Measurements from ENCODE around the gene CD8B2. TPM values are rescaled to one million over a fixed set of nuclear protein-coding genes. Genes with fewer than 3 reads are reported as not detected.
"Not testable (repeated sequence)": the region's sequence is repeated elsewhere in the genome, so short reads cannot be mapped to it uniquely, and the experiment has no call there.

The CD8B2 gene
- polyA plus RNA-seq, 1 of the 3 experiments (the other 2 are of a cell fraction) = not detected

- CTCF ChIA-PET = interaction anchor here (1.6 kb wide), 1 partner anchor 68 kb away, joined by 4 read pairs; no protein-coding TSS in a partner anchor
- POLR2A ChIA-PET; H3K27ac ChIP-seq (ENCODE audit: low read depth in 2 of 2, low read length in 1 of 2); H3K79me2 ChIP-seq (ENCODE audit: insufficient read depth); H3F3A ChIP-seq (replicated peaks; ENCODE audit: insufficient read depth); H2AFZ ChIP-seq (ENCODE audit: low read depth); DNase-seq; H3K9ac ChIP-seq; H3K27me3 ChIP-seq (ENCODE audit: insufficient read depth); H3K36me3 ChIP-seq (replicated peaks in 1 of 2; ENCODE audit: control insufficient read depth in 1 of 2, insufficient read depth in 2 of 2, low read length in 1 of 2); H3K9me2 ChIP-seq; H4K20me1 ChIP-seq (ENCODE audit: insufficient read depth); H3K9me3 ChIP-seq; H3K4me1 ChIP-seq (ENCODE audit: control insufficient read depth in 1 of 2, insufficient read depth in 2 of 2, low read depth in 1 of 2, low read length in 1 of 2); H3K4me2 ChIP-seq; H3K4me3 ChIP-seq (ENCODE audit: low read depth in 2 of 2, low read length in 1 of 2): not testable (repeated sequence)
- WGBS (ENCODE audit: low lambda C conversion rate) = 63% methylated on average over 3 of the region's 3 CpGs
These were observed 27.7 kb downstream of the CD8B2 start for GRCh38 chr2:106514827-106515226.

DNA sequence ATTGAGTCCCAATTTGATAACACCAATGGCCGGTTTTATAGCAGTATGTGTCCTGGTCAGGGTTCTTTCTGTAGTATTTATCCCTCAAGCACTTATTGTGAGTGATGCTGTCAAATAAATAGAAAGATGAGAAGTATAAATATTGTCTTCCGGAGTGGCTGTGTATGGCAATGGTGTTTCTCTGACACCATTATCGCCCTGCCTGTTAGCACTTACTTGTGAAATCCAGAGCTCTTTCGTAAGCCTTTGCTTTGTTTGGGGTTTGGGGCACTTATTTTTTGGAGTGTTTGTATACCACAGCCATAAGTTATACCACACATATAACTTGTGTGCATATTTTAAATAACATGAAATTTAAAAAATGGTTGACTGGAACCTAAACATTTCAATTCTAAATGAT, 29.3 kb downstream of the CD8B2 start:
- 50% methylated on average over 4 of the region's 4 CpGs for whole genome bisulfite sequencing (ENCODE audit: low lambda C conversion rate)
- no peaks in the 10 kb centered on the region for H3K79me2 ChIP-seq (ENCODE audit: insufficient read depth)
- CTCF ChIA-PET = no interaction called here
- H3K4me3 ChIP-seq (ENCODE audit: low read depth in 2 of 2, low read length in 1 of 2) = no peak overlapping the region
- no peaks in the 10 kb centered on the region for H3K27me3 ChIP-seq (ENCODE audit: insufficient read depth)
- H3F3A ChIP-seq (replicated peaks; ENCODE audit: insufficient read depth) = no peaks in the 10 kb centered on the region
- POLR2A ChIA-PET = no interaction called here
- H3K9ac ChIP-seq = no peak overlapping the region
- H3K36me3 ChIP-seq (replicated peaks in 1 of 2; ENCODE audit: control insufficient read depth in 1 of 2, insufficient read depth in 2 of 2, low read length in 1 of 2) = no peaks in the 10 kb centered on the region
- no peaks in the 10 kb centered on the region for H3K9me2 ChIP-seq
- no peaks in the 10 kb centered on the region for H3K9me3 ChIP-seq
- no peak for TF ChIP-seq FOXJ3 (CRISPR knock-in tag; IDR thresholded peaks at IDR 0.05)
- TF ChIP-seq, protein P1, sequence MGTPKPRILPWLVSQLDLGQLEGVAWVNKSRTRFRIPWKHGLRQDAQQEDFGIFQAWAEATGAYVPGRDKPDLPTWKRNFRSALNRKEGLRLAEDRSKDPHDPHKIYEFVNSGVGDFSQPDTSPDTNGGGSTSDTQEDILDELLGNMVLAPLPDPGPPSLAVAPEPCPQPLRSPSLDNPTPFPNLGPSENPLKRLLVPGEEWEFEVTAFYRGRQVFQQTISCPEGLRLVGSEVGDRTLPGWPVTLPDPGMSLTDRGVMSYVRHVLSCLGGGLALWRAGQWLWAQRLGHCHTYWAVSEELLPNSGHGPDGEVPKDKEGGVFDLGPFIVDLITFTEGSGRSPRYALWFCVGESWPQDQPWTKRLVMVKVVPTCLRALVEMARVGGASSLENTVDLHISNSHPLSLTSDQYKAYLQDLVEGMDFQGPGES (IDR thresholded peaks at IDR 0.05; ENCODE audit: low read depth, low read length) = no peak
- no peak for TF ChIP-seq POLR2AphosphoS5 (IDR thresholded peaks at IDR 0.05; ENCODE audit: low read depth, low read length)
- TF ChIP-seq TCF12 (IDR thresholded peaks at IDR 0.05) = no peak
- TF ChIP-seq FOSL2 (IDR thresholded peaks at IDR 0.05; ENCODE audit: borderline replicate concordance, low read depth) = no peak
- no peak for TF ChIP-seq YY1 (IDR thresholded peaks at IDR 0.05; ENCODE audit: low read depth)
- no peak for TF ChIP-seq MEF2A (IDR thresholded peaks at IDR 0.05; ENCODE audit: borderline replicate concordance, low read depth)
- TF ChIP-seq REST (IDR thresholded peaks at IDR 0.05; ENCODE audit: low read depth, low read length) = no peak
- no peak for TF ChIP-seq SMC3 (IDR thresholded peaks at IDR 0.05; ENCODE audit: low read depth, low read length)
- no peak for TF ChIP-seq FOXM1 (IDR thresholded peaks at IDR 0.05; ENCODE audit: low read depth)
- TF ChIP-seq, protein P2, sequence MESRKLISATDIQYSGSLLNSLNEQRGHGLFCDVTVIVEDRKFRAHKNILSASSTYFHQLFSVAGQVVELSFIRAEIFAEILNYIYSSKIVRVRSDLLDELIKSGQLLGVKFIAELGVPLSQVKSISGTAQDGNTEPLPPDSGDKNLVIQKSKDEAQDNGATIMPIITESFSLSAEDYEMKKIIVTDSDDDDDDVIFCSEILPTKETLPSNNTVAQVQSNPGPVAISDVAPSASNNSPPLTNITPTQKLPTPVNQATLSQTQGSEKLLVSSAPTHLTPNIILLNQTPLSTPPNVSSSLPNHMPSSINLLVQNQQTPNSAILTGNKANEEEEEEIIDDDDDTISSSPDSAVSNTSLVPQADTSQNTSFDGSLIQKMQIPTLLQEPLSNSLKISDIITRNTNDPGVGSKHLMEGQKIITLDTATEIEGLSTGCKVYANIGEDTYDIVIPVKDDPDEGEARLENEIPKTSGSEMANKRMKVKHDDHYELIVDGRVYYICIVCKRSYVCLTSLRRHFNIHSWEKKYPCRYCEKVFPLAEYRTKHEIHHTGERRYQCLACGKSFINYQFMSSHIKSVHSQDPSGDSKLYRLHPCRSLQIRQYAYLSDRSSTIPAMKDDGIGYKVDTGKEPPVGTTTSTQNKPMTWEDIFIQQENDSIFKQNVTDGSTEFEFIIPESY (IDR thresholded peaks at IDR 0.05; ENCODE audit: borderline replicate concordance, low read depth) = no peak
- TF ChIP-seq CTCF (IDR thresholded peaks at IDR 0.05) = no peak
- TF ChIP-seq USF1 (IDR thresholded peaks at IDR 0.05; ENCODE audit: borderline replicate concordance, low read depth) = no peak
- TF ChIP-seq RFX5 (IDR thresholded peaks at IDR 0.05; ENCODE audit: low read length) = no peak
- TF ChIP-seq, protein P3, sequence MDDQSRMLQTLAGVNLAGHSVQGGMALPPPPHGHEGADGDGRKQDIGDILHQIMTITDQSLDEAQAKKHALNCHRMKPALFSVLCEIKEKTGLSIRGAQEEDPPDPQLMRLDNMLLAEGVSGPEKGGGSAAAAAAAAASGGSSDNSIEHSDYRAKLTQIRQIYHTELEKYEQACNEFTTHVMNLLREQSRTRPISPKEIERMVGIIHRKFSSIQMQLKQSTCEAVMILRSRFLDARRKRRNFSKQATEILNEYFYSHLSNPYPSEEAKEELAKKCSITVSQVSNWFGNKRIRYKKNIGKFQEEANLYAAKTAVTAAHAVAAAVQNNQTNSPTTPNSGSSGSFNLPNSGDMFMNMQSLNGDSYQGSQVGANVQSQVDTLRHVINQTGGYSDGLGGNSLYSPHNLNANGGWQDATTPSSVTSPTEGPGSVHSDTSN (IDR thresholded peaks at IDR 0.05) = no peak
- H4K20me1 ChIP-seq (ENCODE audit: insufficient read depth) = no peaks in the 10 kb centered on the region
- no peak overlapping the region for H3K27ac ChIP-seq (ENCODE audit: low read depth in 2 of 2, low read length in 1 of 2)
- no peak for DNase-seq
- H2AFZ ChIP-seq (ENCODE audit: low read depth) = no peak overlapping the region
- no peaks in the 10 kb centered on the region for H3K4me1 ChIP-seq (ENCODE audit: control insufficient read depth in 1 of 2, insufficient read depth in 2 of 2, low read depth in 1 of 2, low read length in 1 of 2)
- no peak overlapping the region for H3K4me2 ChIP-seq

Measured in SK-N-SH (cell line).